ENCODE results near the gene RAET1G.
"Not testable (repeated sequence)": the region's sequence is repeated elsewhere in the genome, so short reads cannot be mapped to it uniquely, and the experiment has no call there.

Gene RAET1G

DNA sequence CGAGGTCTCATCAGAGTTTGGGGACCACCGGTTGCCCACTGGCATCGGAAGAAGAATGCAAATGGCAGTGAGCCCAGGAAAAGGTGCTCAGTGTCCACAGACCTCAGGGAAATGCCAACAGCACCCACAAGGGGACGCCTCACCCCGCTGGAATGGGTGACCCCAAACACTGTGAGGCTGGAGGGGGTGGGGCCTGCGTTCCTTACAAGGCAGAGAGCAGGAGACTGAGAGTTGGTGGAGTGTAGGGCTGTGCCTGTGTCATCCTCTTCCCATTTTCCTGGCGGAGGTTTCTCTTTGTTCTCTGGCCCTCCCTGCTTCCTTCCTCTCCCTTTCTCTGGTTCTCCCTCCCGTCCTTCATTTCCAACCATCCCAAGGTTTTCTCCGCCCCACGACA, 31.0 kb upstream of the RAET1G start:
- not testable (repeated sequence) for DNase-seq (ENCODE audit: low read depth)

GRCh38 chr6:149953390-149953789, 30.5 kb upstream of the RAET1G start:
- not testable (repeated sequence) for DNase-seq (ENCODE audit: low read depth)

DNA sequence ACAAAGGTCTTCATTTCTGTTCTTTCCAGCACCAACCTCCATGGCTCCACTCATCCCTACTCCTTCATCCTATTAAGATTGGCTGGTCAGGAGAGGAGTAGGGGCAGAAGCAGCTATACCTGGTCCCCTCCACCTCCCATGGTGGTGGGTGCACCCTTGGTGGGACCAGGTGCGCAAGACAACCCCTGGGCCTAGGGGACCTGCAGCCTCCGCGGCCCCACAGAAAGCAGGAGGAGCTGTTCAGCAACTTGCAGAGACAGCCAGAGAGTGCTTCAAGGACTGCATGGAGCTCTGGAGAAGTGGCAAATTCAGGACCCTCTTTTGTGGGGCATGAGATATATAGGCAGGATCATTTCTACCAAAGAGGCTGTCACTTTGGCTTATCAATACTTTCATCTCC, 28.7 kb upstream of the RAET1G start:
- DNase-seq (ENCODE audit: low read depth) = no peak

GRCh38 chr6:149951096-149951495, 28.2 kb upstream of the RAET1G start:
- DNase-seq (ENCODE audit: low read depth) = no peak

- DNase-seq (ENCODE audit: low read depth) = no peak
These were observed 27.5 kb upstream of the RAET1G start for GRCh38 chr6:149950423-149950822.

DNA sequence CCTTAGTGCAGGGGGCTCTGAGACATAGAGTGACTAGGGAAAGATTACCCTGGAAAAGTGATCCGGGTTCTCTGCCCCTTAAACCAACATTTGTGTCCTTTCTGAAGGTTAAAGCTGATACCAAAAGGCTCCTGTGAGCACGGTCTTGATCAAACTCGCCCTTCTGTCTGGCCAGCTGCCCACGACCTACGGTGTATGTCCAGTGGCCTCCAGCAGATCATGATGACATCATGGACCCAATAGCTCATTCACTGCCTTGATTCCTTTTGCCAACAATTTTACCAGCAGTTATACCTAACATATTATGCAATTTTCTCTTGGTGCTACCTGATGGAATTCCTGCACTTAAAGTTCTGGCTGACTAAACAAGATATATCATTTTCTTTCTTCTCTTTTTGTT, 25.7 kb upstream of the RAET1G start:
- DNase-seq (ENCODE audit: low read depth) = no peak

GRCh38 chr6:149948011-149948410, 25.1 kb upstream of the RAET1G start:
- DNase-seq (ENCODE audit: low read depth) = no peak

DNA sequence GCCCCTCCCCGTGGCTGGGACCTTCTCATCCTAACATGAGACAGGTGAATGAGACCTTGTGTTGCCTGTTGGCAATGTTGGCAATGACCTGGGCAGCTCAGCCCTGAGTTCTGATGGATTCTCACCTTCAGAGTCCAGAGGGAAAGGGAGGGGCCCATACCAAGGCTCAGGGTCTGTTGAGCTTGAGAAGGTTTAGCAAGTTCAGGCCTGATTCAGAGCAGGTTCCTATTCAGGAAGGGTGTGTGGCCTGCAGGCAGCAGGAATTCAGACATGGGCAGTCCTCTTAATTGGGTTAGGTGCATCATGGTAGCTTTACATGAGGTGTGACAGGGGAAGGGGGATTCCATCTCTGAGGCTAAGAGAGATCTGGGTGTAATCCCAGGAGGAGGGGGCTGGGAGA, 24.6 kb upstream of the RAET1G start:
- DNase-seq (ENCODE audit: low read depth) = not testable (repeated sequence)

- not testable (repeated sequence) for DNase-seq (ENCODE audit: low read depth)
These were observed 23.7 kb upstream of the RAET1G start for GRCh38 chr6:149946631-149947030.

DNA sequence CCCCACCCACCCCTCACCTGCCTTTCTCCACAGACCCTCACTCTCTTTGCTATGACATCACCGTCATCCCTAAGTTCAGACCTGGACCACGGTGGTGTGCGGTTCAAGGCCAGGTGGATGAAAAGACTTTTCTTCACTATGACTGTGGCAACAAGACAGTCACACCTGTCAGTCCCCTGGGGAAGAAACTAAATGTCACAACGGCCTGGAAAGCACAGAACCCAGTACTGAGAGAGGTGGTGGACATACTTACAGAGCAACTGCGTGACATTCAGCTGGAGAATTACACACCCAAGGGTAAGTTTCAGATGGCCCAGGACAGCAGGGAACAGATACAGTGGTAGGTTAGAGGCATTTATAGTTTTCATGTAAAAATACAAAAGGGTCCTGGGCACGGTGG, 22.4 kb upstream of the RAET1G start:
- DNase-seq (ENCODE audit: low read depth) = not testable (repeated sequence)

- DNase-seq (ENCODE audit: low read depth) = not testable (repeated sequence)
These were observed 20.4 kb upstream of the RAET1G start for GRCh38 chr6:149943321-149943720.

- DNase-seq (ENCODE audit: low read depth) = no peak
These were observed 19.5 kb upstream of the RAET1G start for GRCh38 chr6:149942461-149942829.

- peak; percentile 93 for DNase-seq (ENCODE audit: low read depth)
These were observed 18.9 kb upstream of the RAET1G start, which contains the start of gene ULBP2 for GRCh38 chr6:149941583-149942460. Gene ULBP2 (plus strand): TSS chr6:149942014. CDS start chr6:149942073, 59 bp downstream.

- no peak for DNase-seq (ENCODE audit: low read depth)
These were observed 17.7 kb upstream of the RAET1G start for GRCh38 chr6:149940672-149940982.

GRCh38 chr6:149939909-149940671, 17.2 kb upstream of the RAET1G start:
- DNase-seq (ENCODE audit: low read depth) = no peak

DNA sequence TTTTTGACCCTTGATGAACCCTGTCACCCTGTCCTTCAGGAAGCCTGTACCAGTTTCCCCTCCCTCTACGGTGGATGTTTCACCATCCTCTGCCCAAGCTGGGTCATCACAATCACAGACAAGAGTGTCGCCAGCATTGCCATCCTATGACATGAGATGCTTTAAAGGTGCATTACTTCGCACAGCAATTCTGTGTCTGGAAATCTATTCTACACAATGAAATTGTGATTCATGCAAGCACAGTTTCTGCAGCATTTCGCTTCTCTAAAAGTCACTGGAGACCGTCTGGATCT, 16.4 kb upstream of the RAET1G start:
- no peak for DNase-seq (ENCODE audit: low read depth)

DNA sequence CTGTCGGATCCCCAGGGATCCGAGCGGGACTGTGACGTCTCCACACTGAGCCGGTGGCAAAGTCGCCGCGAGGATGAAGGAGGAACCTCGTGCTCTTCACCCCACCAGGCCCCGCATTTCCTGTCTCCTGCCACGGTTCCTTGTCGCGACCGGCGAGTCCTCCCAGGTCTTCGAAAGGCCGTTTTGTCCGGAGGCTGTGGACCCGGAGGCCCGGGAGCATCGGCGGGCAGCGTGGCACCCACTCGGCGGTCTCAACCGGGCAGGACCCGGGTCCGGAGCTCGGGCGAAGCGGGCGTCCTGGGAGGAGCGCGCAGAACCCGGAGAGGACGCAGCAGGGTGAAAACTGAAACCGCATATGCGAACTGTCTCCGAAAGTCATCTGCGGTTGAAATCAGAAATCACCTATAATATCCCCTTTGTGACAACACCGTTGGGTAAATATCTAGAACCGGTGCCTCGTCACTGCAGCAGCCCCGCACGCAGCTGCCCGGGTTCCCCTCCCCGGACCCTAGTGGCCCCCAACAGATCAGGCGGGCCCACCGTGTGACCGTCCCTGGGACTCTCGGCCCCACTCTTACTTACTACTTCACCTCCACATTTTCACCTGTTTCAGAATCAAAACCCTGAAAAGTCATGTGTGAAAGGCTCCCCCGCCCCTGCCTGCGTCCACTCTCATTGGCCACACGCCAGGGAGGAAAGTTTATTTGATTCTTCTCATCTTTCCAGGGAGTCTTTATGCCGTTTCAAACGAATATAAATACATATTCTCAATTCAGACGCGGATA, 15.8 kb upstream of the RAET1G start:
- DNase-seq (ENCODE audit: low read depth) = no peak

- not testable (repeated sequence) for DNase-seq (ENCODE audit: low read depth)
These were observed 15.2 kb upstream of the RAET1G start for GRCh38 chr6:149938013-149938570.

DNA sequence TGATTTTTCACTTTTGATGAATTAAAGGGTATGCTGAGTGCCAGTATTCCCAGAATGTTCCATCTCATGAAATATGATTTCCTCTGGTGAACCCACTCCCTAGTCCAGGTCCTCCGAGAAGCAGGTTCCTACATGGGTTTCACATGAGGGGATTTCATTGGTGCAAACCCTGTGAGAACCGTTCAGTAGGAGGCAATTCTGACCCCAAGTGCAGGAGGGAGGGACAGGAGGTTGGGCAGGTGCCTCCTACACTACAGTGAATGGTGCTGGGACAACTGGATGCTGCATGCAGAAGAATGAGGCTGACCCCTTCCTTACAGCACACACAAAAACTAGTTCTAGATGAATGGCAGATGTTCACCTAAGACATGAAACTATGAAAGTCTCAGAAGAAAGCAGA, 13.8 kb upstream of the RAET1G start:
- DNase-seq (ENCODE audit: low read depth) = no peak

- no peak for DNase-seq (ENCODE audit: low read depth)
These were observed 12.7 kb upstream of the RAET1G start for GRCh38 chr6:149935668-149936067.

DNA sequence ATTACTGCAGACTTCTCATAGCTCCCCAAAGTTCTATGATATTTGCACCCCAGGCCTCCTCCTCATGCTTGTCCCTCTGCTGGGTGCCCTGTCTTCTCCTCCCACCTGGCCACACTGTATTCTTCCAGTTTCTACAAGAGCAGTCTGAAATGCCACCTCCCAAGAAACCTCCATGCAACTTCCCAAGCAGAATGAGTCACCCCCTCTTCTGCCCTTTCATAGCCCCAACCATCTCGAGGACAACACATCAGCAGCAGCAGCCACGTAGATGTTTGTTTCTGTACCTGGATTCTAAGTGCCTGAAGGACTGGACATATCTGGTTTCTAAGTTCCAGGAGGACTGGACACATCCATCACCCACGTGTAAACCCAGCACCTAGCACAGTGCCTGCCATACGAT, 12.3 kb upstream of the RAET1G start:
- no peak for DNase-seq (ENCODE audit: low read depth)

Data from fibroblast of gingiva (primary cell).